Uterus (tissue), 2 donors: ENCODE data around the gene TMEM129.

Experiments used
- CTCF ChIP-seq, 4 experiments: fragments of 200-600 bp in 2 of 4; fragments of 450-650 bp in 2 of 4; sonication (generic) in 2 of 4; IDR thresholded peaks; one replicate each; pipeline ENCODE4 v1.5.1; 2016 to 2019; ENCODE audit warnings: antibody characterized with exemption in 4 of 4, mild to moderate bottlenecking in 2 of 4, moderate library complexity in 1 of 4
- POLR2A ChIP-seq, 2 donors: fragments of 450-650 bp; IDR thresholded peaks; one replicate each; pipeline ENCODE4 v1.6.1; 2016; ENCODE audit warnings: antibody characterized with exemption in 2 of 2, mild to moderate bottlenecking in 1 of 2, moderate library complexity in 1 of 2

GRCh38 chr4:1676605-1677525 is 44.3 kb downstream of the TMEM129 start:
- TF ChIP-seq CTCF (IDR thresholded peaks at IDR 0.05) (no peak), POLR2A (IDR thresholded peaks at IDR 0.05) (no peak)
